NCI-H526 (cell line): ENCODE data around the gene SLC35G3.
"Not testable (repeated sequence)": the region's sequence is repeated elsewhere in the genome, so short reads cannot be mapped to it uniquely, and the experiment has no call there.

ENCODE experiments used
- DNase-seq, 2 experiments: peaks; one replicate each; lab custom pipeline; 2025; lab: John Stamatoyannopoulos, UW

SLC35G3 gene

GRCh38 chr17:35194001-35194400, at the start of gene SLC35G3:
Gene SLC35G3, minus strand, starts transcription at chr17:35194393. Its CDS starts 86 bp downstream, at chr17:35194307.
- DNase-seq: not testable (repeated sequence)

GRCh38 chr17:35243561-35244340, 49.6 kb upstream of the SLC35G3 start:
- DNase-seq: no peak

- DNase-seq: peak; percentile 82 to 92
Observed at GRCh38 chr17:35242805-35243560, 48.8 kb upstream of the SLC35G3 start, which contains the start of gene SLFN5. Gene SLFN5, plus strand, starts transcription at chr17:35243072. Its CDS starts 15,619 bp downstream, at chr17:35258691.

DNA sequence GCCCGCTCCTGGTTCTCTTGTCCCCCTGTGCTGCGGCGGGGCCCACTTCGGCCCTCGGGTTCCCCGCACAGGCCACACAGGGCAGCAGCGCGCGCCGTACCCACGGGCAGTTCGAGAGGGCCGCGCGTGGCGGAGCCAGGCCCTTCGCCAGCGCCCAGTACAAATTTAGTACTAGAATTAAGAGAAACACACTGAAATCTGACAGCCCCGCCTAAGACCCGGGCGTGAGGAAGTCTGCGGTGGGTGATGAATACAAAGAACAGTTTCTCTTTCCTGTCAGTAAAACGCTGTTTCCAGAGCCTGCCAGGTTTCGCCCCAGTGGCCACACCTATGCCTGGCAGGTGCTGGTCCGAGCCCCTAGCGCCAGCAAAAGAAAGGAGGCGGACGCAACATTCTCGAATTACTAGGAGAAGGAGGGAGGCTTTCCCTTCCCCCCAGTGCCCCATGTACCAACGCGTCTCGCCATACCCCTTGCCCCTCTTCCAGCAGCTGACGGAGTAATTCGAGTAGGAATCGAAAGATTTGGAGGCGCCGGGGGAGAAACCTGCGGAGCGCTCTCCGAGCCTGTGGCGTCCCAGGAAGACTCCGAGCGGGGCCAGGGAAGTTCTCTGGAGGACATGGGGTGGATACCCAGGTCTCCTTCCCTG, 48.1 kb upstream of the SLC35G3 start:
- DNase-seq: peak; percentile 74 to 91

GRCh38 chr17:35241520-35241919, 47.3 kb upstream of the SLC35G3 start:
- DNase-seq: no peak

GRCh38 chr17:35240861-35241260, 46.7 kb upstream of the SLC35G3 start:
- no peak for DNase-seq

DNA sequence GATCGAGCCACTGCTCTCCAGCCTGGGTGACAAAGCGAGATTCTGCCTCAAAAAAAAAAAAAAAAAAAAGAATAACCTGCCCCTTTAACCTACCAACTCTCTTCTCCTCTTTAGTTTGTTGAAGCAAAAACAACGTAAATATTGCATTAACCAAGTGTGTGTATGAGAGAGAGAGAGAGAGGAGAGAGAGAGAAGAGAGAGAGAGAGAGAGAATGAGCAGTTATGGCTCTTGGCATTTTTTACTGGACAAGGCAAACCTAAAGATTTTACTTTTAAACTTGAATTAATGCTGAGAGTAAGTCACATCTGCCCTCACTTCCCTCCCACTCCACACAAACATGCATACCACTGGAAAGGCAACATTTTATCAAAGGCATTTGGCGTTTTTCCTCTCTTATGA, 45.6 kb upstream of the SLC35G3 start:
- no peak for DNase-seq

- no peak for DNase-seq
Observed at GRCh38 chr17:35238821-35239220, 44.6 kb upstream of the SLC35G3 start.

DNA sequence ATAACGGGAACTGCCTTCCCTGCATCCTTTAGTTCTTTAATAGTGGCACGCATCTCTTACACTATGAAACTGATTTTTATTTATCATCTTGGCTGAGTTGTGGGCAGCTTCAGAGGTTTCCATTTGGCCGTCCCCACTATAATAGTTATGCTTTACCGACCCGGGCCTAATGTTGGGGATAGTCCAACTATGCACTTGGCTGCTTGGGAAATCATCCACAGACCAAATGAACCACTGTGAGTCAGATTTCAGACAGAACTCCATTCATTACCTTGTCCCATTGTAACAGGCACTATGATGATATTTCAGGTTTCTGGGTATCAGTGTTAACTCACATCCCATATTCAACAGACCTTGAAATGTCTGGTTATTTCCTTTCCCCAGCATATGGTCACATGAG, 42.6 kb upstream of the SLC35G3 start:
- DNase-seq: no peak

GRCh38 chr17:35235917-35236316, 41.7 kb upstream of the SLC35G3 start:
- DNase-seq: no peak

GRCh38 chr17:35235289-35235688, 41.1 kb upstream of the SLC35G3 start:
- DNase-seq: no peak

- not testable (repeated sequence) for DNase-seq
Observed at GRCh38 chr17:35234315-35234714, 40.1 kb upstream of the SLC35G3 start.

- no peak for DNase-seq
Observed at GRCh38 chr17:35229638-35230037, 35.4 kb upstream of the SLC35G3 start.

GRCh38 chr17:35227546-35227945, 33.4 kb upstream of the SLC35G3 start:
- DNase-seq: no peak

DNA sequence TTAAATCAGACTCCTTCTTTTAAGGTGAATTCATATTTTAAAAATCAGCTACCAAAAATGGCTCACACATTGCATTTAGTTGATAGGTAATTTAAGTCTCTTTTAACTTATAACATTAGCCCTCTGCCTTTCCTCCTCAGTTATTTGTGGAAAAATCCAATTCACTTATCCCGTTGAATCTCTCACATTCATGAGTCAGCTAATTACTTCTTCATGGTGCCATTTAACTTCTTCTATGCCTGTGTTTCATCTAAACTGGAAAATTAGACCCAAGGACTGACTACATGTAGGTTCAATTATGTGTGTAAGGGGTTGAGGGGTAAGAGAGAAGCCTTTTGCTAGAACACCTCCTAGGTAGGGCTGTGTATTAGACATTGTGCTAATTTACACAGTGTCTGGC, 30.2 kb upstream of the SLC35G3 start:
- no peak for DNase-seq

DNA sequence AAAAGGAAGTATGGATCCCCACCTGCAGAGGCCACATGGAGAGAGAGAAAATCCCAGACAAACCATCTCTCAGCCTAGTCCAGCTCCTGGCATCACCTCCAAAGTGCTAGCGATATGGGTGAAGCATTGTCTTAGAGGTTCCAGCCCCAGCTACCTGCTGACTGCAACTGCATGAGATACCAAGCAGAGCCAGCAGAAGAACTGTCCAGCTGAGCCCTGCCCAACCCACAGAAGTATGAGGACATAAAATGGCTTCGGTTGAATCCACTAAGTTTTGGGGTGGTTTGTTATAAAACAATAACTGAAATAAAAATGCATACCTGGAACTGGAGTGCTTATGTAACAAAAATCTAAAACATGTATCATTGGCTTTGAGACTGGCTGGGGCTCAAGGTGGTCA, 28.3 kb upstream of the SLC35G3 start:
- no peak for DNase-seq

GRCh38 chr17:35218915-35219314, 24.7 kb upstream of the SLC35G3 start:
- DNase-seq: no peak

- DNase-seq: no peak
Observed at GRCh38 chr17:35217107-35217506, 22.9 kb upstream of the SLC35G3 start.

DNA sequence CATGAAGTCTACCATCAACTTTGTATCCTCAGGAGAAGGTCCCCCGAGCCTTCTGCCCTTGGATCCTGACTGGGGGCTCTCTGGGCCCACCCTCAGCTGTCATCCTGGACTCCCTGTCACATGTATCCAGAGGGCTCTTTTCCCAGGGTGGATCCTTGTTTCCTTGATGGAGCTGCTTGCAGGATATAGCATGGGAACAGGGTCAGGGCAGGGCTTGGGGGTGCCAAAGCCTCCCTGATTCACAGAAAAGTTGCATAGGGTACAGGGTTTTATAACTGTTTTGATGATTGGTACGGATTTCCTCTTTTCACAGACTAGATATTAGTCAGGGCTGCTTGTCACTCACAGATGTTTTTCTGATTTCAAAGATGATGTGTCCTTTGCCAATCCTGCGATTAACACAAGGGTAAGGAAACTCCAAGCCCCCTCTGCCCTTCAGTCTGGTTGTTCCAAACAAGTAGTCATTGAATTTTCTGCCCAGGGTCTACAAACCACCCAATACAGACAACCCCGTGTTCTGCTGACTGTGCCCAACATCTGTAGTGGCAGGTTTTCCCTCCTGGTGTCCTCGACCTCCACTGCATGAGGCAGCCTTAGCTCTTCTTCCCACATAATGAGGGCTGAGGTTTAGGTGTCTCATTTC, 20.6 kb upstream of the SLC35G3 start:
- DNase-seq: no peak

DNA sequence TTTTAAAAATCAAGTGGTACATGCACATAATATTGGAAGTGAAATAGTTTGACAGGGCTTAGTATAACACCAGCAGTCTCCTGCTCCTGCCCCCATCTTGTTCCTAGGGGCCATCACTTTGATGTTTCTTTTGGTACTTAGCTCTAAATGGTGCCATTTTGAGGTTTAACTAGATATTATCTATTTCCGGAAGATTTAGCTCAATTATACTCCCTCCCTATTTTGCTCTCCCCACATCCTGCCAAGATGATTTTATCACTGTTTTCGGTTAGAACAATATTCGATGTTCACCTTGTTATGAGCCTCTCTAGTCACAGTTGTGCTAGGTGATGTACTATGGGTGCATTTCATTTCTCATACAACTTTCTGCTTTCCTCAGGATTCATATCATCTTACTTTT, 20.0 kb upstream of the SLC35G3 start:
- DNase-seq: no peak

DNA sequence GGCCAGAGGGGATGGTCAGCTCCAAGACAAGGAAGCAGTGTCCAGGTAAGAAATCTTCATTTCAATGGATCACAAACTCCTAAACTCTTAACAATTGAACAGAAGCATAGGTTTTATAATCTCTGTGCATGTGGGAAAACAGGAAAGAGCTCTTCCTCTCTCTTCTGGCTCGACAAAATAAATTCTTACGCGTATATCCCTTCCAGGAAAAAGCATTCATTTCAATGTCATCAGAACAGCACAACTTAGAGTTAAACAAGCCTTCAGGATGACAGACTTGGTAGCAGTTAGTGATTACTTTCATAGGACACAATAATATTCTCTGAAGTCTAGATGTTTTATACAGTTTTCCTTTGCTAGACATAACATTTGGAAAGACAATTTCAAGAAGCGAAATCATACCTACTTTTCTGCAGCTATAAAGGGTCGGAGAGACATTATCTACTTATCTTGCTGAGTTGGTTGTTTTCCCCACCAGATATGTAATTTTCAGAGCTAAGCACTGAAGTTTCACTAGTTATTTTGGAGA, 19.3 kb upstream of the SLC35G3 start:
- no peak for DNase-seq

DNA sequence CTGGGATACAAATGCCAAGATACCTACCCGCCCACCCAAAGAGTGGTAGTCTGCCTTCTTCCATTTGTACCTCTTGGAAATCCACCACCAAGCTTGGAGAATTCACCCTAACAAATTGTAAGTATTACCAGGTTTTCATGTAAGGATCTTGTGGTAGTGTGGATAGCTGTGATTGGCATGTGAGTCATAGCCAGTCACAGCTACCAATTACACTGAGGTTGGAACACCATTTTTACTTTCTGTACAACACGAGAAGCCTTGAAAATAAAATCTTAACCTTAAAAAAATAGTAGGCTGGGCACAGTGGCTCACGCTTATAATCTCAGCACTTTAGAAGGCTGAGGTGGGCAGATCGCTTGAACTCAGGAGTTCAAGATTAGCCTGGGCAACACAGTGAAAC, 18.5 kb upstream of the SLC35G3 start:
- DNase-seq: no peak
